ENCODE measurements around the gene NPAS4.
A peak's percentile ranks its signal among the peaks of the same experiment; 100 is the strongest.
"Not testable (repeated sequence)": the region's sequence is repeated elsewhere in the genome, so short reads cannot be mapped to it uniquely, and the experiment has no call there.

The NPAS4 gene

GRCh38 chr11:66459138-66459778 lies 38.4 kb downstream of the NPAS4 start:
- no peak for DNase-seq
- no peaks in the 10 kb centered on the region; the same call in 1 of the 2 replicates for H3K9me3 ChIP-seq
- no peaks in the 10 kb centered on the region for H3K36me3 ChIP-seq
- H3K4me1 ChIP-seq: no peaks in the 10 kb centered on the region
- TF ChIP-seq CTCF (IDR thresholded peaks at IDR 0.05; ENCODE audit: low read depth, low read length): no peak
- H3K4me3 ChIP-seq (ENCODE audit: low read depth, low read length): no peak overlapping the region
- peaks cover 19% of the 10 kb centered on the region for H3K27me3 ChIP-seq

GRCh38 chr11:66462010-66462409 lies 41.2 kb downstream of the NPAS4 start:
- Histone ChIP-seq H3K4me1 (no peaks in the 10 kb centered on the region), H3K4me3 (ENCODE audit: low read depth, low read length) (no peak overlapping the region), H3K27me3 (no peaks in the 10 kb centered on the region), H3K36me3 (no peaks in the 10 kb centered on the region), H3K9me3 (no peaks in the 10 kb centered on the region; the same call in 1 of the 2 replicates)
- no peak for TF ChIP-seq CTCF (IDR thresholded peaks at IDR 0.05; ENCODE audit: low read depth, low read length)
- no peak for DNase-seq

GRCh38 chr11:66462911-66463310 lies 42.1 kb downstream of the NPAS4 start:
- H3K27me3 ChIP-seq: no peaks in the 10 kb centered on the region
- H3K36me3 ChIP-seq: no peaks in the 10 kb centered on the region
- H3K4me1 ChIP-seq: no peaks in the 10 kb centered on the region
- no peaks in the 10 kb centered on the region; the same call in 1 of the 2 replicates for H3K9me3 ChIP-seq
- no peak overlapping the region for H3K4me3 ChIP-seq (ENCODE audit: low read depth, low read length)
- TF ChIP-seq CTCF (IDR thresholded peaks at IDR 0.05; ENCODE audit: low read depth, low read length): no peak
- DNase-seq: no peak

GRCh38 chr11:66464116-66464515 lies 43.3 kb downstream of the NPAS4 start:
- not testable (repeated sequence) for H3K9me3 ChIP-seq; H3K4me1 ChIP-seq; H3K4me3 ChIP-seq (ENCODE audit: low read depth, low read length); DNase-seq; H3K36me3 ChIP-seq; H3K27me3 ChIP-seq

GRCh38 chr11:66464916-66465315 lies 44.1 kb downstream of the NPAS4 start:
- H3K4me3 ChIP-seq (ENCODE audit: low read depth, low read length): no peak overlapping the region
- DNase-seq: no peak
- no peak for TF ChIP-seq CTCF (IDR thresholded peaks at IDR 0.05; ENCODE audit: low read depth, low read length)

GRCh38 chr11:66465373-66466224 lies 44.8 kb downstream of the NPAS4 start:
- H3K36me3 ChIP-seq: no peaks in the 10 kb centered on the region
- no peaks in the 10 kb centered on the region for H3K27me3 ChIP-seq
- H3K4me1 ChIP-seq: no peaks in the 10 kb centered on the region; the same call in 1 of the 2 replicates
- no peak for DNase-seq
- no peaks in the 10 kb centered on the region; the same call in 1 of the 2 replicates for H3K9me3 ChIP-seq
- TF ChIP-seq CTCF (IDR thresholded peaks at IDR 0.05; ENCODE audit: low read depth, low read length): no peak
- 0 out of 2 replicates have a peak overlapping the region, but pooled peaks have one; percentile 66 for H3K4me3 ChIP-seq (ENCODE audit: low read depth, low read length)

More at GRCh38 chr11:66464916-66465315, 44.1 kb downstream of the NPAS4 start:
- Histone ChIP-seq H3K9me3 (no peaks in the 10 kb centered on the region; the same call in 1 of the 2 replicates), H3K36me3 (no peaks in the 10 kb centered on the region), H3K27me3 (no peaks in the 10 kb centered on the region), H3K4me1 (no peaks in the 10 kb centered on the region; the same call in 1 of the 2 replicates)

Measured in BE2C (cell line).